ENCODE results near the gene PSMA4.
"Not testable (repeated sequence)": the region's sequence is repeated elsewhere in the genome, so short reads cannot be mapped to it uniquely, and the experiment has no call there.

Gene PSMA4

GRCh38 chr15:78520035-78520434 is 20.2 kb upstream of the PSMA4 start:
- POLR2A ChIA-PET; H3K4me1 ChIP-seq (ENCODE audit: control insufficient read depth, insufficient read depth, low read length); H3K4me3 ChIP-seq (ENCODE audit: low read depth, low read length); H3K9me3 ChIP-seq (ENCODE audit: control insufficient read depth, insufficient read depth, low read depth, low read length); H3K27ac ChIP-seq (ENCODE audit: extremely low read depth, low read depth, low read length): not testable (repeated sequence)
- CTCF ChIA-PET: interaction anchor here (0.6 kb wide), 1 partner anchor 20 kb away, joined by 3 read pairs; no protein-coding TSS in a partner anchor
- TF ChIP-seq ZNF140 (tag by site-specific recombination; IDR thresholded peaks at IDR 0.05) (peak; percentile 15; the same call in 1 of the 2 replicates), ZNF394 (tag by site-specific recombination; IDR thresholded peaks at IDR 0.05; ENCODE audit: borderline replicate concordance) (peak; percentile 68; the same call in 1 of the 2 replicates), ZNF555 (tag by site-specific recombination; conservative IDR thresholded peaks at IDR 0.05) (peak; percentile 35), ZNF426 (tag by site-specific recombination; IDR thresholded peaks at IDR 0.05) (peak; percentile 46), ZNF623 (tag by site-specific recombination; IDR thresholded peaks at IDR 0.05) (peak; percentile 32; the same call in 1 of the 2 replicates), ZNF518A (tag by site-specific recombination; conservative IDR thresholded peaks at IDR 0.05; ENCODE audit: low read depth) (peak; percentile 59; the same call in 1 of the 2 replicates)
- TF ChIP-seq, protein P1, sequence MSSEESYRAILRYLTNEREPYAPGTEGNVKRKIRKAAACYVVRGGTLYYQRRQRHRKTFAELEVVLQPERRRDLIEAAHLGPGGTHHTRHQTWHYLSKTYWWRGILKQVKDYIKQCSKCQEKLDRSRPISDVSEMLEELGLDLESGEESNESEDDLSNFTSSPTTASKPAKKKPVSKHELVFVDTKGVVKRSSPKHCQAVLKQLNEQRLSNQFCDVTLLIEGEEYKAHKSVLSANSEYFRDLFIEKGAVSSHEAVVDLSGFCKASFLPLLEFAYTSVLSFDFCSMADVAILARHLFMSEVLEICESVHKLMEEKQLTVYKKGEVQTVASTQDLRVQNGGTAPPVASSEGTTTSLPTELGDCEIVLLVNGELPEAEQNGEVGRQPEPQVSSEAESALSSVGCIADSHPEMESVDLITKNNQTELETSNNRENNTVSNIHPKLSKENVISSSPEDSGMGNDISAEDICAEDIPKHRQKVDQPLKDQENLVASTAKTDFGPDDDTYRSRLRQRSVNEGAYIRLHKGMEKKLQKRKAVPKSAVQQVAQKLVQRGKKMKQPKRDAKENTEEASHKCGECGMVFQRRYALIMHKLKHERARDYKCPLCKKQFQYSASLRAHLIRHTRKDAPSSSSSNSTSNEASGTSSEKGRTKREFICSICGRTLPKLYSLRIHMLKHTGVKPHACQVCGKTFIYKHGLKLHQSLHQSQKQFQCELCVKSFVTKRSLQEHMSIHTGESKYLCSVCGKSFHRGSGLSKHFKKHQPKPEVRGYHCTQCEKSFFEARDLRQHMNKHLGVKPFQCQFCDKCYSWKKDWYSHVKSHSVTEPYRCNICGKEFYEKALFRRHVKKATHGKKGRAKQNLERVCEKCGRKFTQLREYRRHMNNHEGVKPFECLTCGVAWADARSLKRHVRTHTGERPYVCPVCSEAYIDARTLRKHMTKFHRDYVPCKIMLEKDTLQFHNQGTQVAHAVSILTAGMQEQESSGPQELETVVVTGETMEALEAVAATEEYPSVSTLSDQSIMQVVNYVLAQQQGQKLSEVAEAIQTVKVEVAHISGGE (tag by site-specific recombination; conservative IDR thresholded peaks at IDR 0.05; ENCODE audit: low read depth): peak; percentile 42; the same call in 1 of the 2 replicates
- peaks cover 9 to 26% of the 10 kb centered on the region in 2 experiments for H3K36me3 ChIP-seq (ENCODE audit: control insufficient read depth in 2 of 2, insufficient read depth in 1 of 2, low read length in 2 of 2)

GRCh38 chr15:78524230-78524629 is 16.0 kb upstream of the PSMA4 start:
- Histone ChIP-seq H3K4me3 (ENCODE audit: low read depth, low read length) (no peak overlapping the region), H3K4me1 (ENCODE audit: control insufficient read depth, insufficient read depth, low read length) (no peaks in the 10 kb centered on the region), H3K9me3 (ENCODE audit: control insufficient read depth, insufficient read depth, low read depth, low read length) (no peaks in the 10 kb centered on the region), H3K27ac (ENCODE audit: extremely low read depth, low read depth, low read length) (no peak overlapping the region), H3K36me3 (ENCODE audit: control insufficient read depth in 2 of 2, insufficient read depth in 1 of 2, low read length in 2 of 2) (peaks cover 9 to 12% of the 10 kb centered on the region in 2 experiments)
- ChIA-PET POLR2A (no interaction called here), CTCF (no interaction called here)
- TF ChIP-seq, protein P2, sequence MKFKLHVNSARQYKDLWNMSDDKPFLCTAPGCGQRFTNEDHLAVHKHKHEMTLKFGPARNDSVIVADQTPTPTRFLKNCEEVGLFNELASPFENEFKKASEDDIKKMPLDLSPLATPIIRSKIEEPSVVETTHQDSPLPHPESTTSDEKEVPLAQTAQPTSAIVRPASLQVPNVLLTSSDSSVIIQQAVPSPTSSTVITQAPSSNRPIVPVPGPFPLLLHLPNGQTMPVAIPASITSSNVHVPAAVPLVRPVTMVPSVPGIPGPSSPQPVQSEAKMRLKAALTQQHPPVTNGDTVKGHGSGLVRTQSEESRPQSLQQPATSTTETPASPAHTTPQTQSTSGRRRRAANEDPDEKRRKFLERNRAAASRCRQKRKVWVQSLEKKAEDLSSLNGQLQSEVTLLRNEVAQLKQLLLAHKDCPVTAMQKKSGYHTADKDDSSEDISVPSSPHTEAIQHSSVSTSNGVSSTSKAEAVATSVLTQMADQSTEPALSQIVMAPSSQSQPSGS (tag by site-specific recombination; IDR thresholded peaks at IDR 0.05; ENCODE audit: low read depth): no peak
- TF ChIP-seq ZNF169 (tag by site-specific recombination; IDR thresholded peaks at IDR 0.05): no peak
- TF ChIP-seq ZNF518A (tag by site-specific recombination; conservative IDR thresholded peaks at IDR 0.05; ENCODE audit: low read depth): no peak
- no peak for TF ChIP-seq ZNF610 (tag by site-specific recombination; IDR thresholded peaks at IDR 0.05; ENCODE audit: borderline replicate concordance)
- peak; percentile 95 for TF ChIP-seq ZNF585B (tag by site-specific recombination; IDR thresholded peaks at IDR 0.05)
- no peak for TF ChIP-seq ZNF596 (tag by site-specific recombination; IDR thresholded peaks at IDR 0.05)
- no peak for TF ChIP-seq FEZF1 (tag by site-specific recombination; IDR thresholded peaks at IDR 0.05)
- peak; percentile 29; the same call in 1 of the 2 replicates for TF ChIP-seq ZNF558 (tag by site-specific recombination; IDR thresholded peaks at IDR 0.05)
- TF ChIP-seq, protein P3, sequence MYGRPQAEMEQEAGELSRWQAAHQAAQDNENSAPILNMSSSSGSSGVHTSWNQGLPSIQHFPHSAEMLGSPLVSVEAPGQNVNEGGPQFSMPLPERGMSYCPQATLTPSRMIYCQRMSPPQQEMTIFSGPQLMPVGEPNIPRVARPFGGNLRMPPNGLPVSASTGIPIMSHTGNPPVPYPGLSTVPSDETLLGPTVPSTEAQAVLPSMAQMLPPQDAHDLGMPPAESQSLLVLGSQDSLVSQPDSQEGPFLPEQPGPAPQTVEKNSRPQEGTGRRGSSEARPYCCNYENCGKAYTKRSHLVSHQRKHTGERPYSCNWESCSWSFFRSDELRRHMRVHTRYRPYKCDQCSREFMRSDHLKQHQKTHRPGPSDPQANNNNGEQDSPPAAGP (tag by site-specific recombination; IDR thresholded peaks at IDR 0.05): no peak
- TF ChIP-seq HOXD13 (CRISPR knock-in tag; IDR thresholded peaks at IDR 0.05; ENCODE audit: borderline replicate concordance): no peak
- TF ChIP-seq ZNF302 (tag by site-specific recombination; IDR thresholded peaks at IDR 0.05; ENCODE audit: low read depth): no peak
- no peak for TF ChIP-seq ZNF776 (tag by site-specific recombination; IDR thresholded peaks at IDR 0.05; ENCODE audit: borderline replicate concordance)

Measured in HEK293 (cell line).